Measurements from ENCODE around the gene SELPLG. TPM values are rescaled to one million over a fixed set of nuclear protein-coding genes. Genes with fewer than 3 reads are reported as not detected.
"Not testable (repeated sequence)": the region's sequence is repeated elsewhere in the genome, so short reads cannot be mapped to it uniquely, and the experiment has no call there.

SELPLG gene
- 0.21 and 0.23 TPM in 2 replicates for total RNA-seq (2014; rRNA removed; shearing (Covaris generic))

GRCh38 chr12:108633534-108634248 lies at the start of gene SELPLG:
TSS of gene SELPLG (minus strand) at chr12:108633894. CDS start at chr12:108624307, 9,587 bp downstream.
- no peak for DNase-seq (ENCODE audit: low read depth)

- no peak for DNase-seq (ENCODE audit: low read depth)
Measured at GRCh38 chr12:108681317-108681716, 47.6 kb upstream of the SELPLG start.

GRCh38 chr12:108679106-108679681 lies 45.5 kb upstream of the SELPLG start:
- no peak for DNase-seq (ENCODE audit: low read depth)

GRCh38 chr12:108678104-108678730 lies 44.5 kb upstream of the SELPLG start:
- DNase-seq (ENCODE audit: low read depth): no peak

GRCh38 chr12:108677381-108677780 lies 43.7 kb upstream of the SELPLG start:
- DNase-seq (ENCODE audit: low read depth): no peak

- DNase-seq (ENCODE audit: low read depth): no peak
Measured at GRCh38 chr12:108676707-108677106, 43.0 kb upstream of the SELPLG start.

- no peak for DNase-seq (ENCODE audit: low read depth)
Measured at GRCh38 chr12:108675792-108676191, 42.1 kb upstream of the SELPLG start.

- DNase-seq (ENCODE audit: low read depth): no peak
Measured at GRCh38 chr12:108672054-108672453, 38.4 kb upstream of the SELPLG start.

- DNase-seq (ENCODE audit: low read depth): no peak
Measured at GRCh38 chr12:108671110-108671509, 37.4 kb upstream of the SELPLG start.

GRCh38 chr12:108670066-108670631 lies 36.5 kb upstream of the SELPLG start:
- DNase-seq (ENCODE audit: low read depth): no peak

- DNase-seq (ENCODE audit: low read depth): no peak
Measured at GRCh38 chr12:108668542-108668941, 34.8 kb upstream of the SELPLG start.

- no peak for DNase-seq (ENCODE audit: low read depth)
Measured at GRCh38 chr12:108668063-108668462, 34.4 kb upstream of the SELPLG start.

- DNase-seq (ENCODE audit: low read depth): no peak
Measured at GRCh38 chr12:108667349-108667748, 33.7 kb upstream of the SELPLG start.

- DNase-seq (ENCODE audit: low read depth): no peak
Measured at GRCh38 chr12:108666401-108666881, 32.7 kb upstream of the SELPLG start.

GRCh38 chr12:108665608-108666202 lies 32.0 kb upstream of the SELPLG start:
- DNase-seq (ENCODE audit: low read depth): no peak

GRCh38 chr12:108664338-108665258 lies 30.9 kb upstream of the SELPLG start:
- DNase-seq (ENCODE audit: low read depth): peak; percentile 91

- DNase-seq (ENCODE audit: low read depth): no peak
Measured at GRCh38 chr12:108663324-108664015, 29.8 kb upstream of the SELPLG start.

GRCh38 chr12:108658115-108658514 lies 24.4 kb upstream of the SELPLG start:
- DNase-seq (ENCODE audit: low read depth): not testable (repeated sequence)

GRCh38 chr12:108657130-108657745 lies 23.5 kb upstream of the SELPLG start:
- DNase-seq (ENCODE audit: low read depth): no peak

- not testable (repeated sequence) for DNase-seq (ENCODE audit: low read depth)
Measured at GRCh38 chr12:108656247-108656646, 22.6 kb upstream of the SELPLG start.

Data from Daoy (cell line).